BE2C (cell line): ENCODE data around the gene AKAP6.

Source experiments
- DNase-seq: peaks from one replicate; pipeline ENCODE4 v3.0.0-alpha.2; 2020
- H3K27me3 ChIP-seq: fragments of 250-450 bp; sonication (Bioruptor Pico); 2 replicates; pipeline ENCODE4 v1.5.1; 2020; ENCODE audit warnings: mild to moderate bottlenecking
- H3K36me3 ChIP-seq: fragments of 250-450 bp; sonication (Bioruptor Pico); 2 replicates; pipeline ENCODE4 v1.5.1; 2020; ENCODE audit warnings: mild to moderate bottlenecking
- H3K4me1 ChIP-seq: fragments of 250-450 bp; sonication (Bioruptor Pico); 2 replicates; pipeline ENCODE4 v1.5.1; 2020
- H3K4me3 ChIP-seq: 2 replicates; pipeline ENCODE4 v1.5.1; 2011; ENCODE audit warnings: low read depth, low read length
- H3K9me3 ChIP-seq: fragments of 250-450 bp; sonication (Bioruptor Pico); 2 replicates; pipeline ENCODE4 v1.5.1; 2020
- TF ChIP-seq, protein P1 (sequence below): IDR thresholded peaks from 2 replicates; pipeline ENCODE4 v1.5.1; 2012; ENCODE audit warnings: mild to moderate bottlenecking, low read depth, low read length

The AKAP6 gene

DNA sequence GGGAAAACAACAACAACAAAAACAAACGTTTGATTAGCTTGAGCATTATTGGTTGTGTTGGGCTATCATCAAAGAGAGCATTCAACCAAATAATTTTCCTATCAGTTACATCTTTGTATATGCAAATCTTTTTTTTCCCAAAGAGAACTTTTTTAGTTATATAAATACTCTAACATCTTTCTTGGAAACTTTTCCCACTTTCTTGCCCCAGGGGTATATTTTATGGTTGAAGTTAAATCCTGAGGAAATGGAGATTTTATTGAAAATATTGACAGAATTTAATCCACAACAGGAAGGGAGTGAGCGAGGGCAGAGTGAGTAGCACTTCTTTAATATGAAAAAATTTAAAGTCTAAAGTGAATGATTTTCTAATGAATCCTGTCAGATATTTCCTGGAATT lies 488.7 kb downstream of the AKAP6 start:
- TF ChIP-seq, protein P1, sequence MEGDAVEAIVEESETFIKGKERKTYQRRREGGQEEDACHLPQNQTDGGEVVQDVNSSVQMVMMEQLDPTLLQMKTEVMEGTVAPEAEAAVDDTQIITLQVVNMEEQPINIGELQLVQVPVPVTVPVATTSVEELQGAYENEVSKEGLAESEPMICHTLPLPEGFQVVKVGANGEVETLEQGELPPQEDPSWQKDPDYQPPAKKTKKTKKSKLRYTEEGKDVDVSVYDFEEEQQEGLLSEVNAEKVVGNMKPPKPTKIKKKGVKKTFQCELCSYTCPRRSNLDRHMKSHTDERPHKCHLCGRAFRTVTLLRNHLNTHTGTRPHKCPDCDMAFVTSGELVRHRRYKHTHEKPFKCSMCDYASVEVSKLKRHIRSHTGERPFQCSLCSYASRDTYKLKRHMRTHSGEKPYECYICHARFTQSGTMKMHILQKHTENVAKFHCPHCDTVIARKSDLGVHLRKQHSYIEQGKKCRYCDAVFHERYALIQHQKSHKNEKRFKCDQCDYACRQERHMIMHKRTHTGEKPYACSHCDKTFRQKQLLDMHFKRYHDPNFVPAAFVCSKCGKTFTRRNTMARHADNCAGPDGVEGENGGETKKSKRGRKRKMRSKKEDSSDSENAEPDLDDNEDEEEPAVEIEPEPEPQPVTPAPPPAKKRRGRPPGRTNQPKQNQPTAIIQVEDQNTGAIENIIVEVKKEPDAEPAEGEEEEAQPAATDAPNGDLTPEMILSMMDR, result no peak
- DNase-seq, result no peak
- no peaks in the 10 kb centered on the region for H3K36me3 ChIP-seq

DNA sequence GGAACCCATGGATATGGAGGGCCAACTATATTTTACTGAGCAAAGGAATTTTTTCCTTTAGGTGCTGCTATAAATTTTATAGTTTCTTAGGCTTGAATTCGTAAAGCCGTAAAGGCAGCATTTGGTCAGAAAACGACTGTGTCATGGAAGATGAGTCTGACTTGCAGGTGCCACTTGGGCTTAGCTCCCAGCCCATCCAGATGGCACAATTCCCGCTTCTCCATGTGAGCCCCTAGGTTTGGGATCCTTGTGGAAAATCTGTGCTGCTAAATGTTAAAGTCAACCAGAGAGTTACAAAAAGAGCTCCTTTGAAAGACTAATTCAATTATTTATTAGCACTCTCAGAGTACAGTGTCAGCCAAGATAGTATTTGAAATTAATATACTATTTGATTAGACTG lies 489.5 kb downstream of the AKAP6 start:
- DNase-seq, result no peak
- no peaks in the 10 kb centered on the region for H3K4me1 ChIP-seq
- TF ChIP-seq, protein P1, result no peak
- no peaks in the 10 kb centered on the region for H3K27me3 ChIP-seq
- H3K9me3 ChIP-seq, result no peaks in the 10 kb centered on the region
- H3K4me3 ChIP-seq, result no peak overlapping the region
- H3K36me3 ChIP-seq, result no peaks in the 10 kb centered on the region

More for the DNA sequence above, 488.7 kb downstream of the AKAP6 start:
- Histone ChIP-seq H3K9me3 (no peaks in the 10 kb centered on the region), H3K4me1 (no peaks in the 10 kb centered on the region), H3K4me3 (no peak overlapping the region), H3K27me3 (no peaks in the 10 kb centered on the region)

DNA sequence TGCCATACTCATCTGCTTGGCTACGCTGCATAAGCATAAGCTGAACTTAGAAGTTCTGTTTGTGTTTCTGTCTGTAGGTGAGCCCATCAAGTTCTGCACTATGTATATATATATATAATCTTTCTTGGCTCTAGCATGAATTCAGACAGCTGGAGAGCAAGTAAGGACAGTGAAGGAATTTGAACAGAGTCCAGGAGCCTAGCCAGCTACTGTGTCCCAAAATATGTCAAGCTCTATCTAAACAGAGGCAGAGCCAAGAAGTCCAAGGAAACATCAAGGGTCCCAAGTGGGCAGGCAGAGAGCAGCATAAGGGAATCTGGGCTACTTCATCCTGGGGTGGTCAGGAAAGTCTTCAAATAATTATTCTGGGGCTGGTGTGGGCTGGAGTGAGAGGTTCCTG lies 491.1 kb downstream of the AKAP6 start:
- no peak for DNase-seq
- Histone ChIP-seq H3K9me3 (no peaks in the 10 kb centered on the region), H3K4me3 (no peak overlapping the region), H3K27me3 (no peaks in the 10 kb centered on the region), H3K4me1 (no peaks in the 10 kb centered on the region), H3K36me3 (no peaks in the 10 kb centered on the region)
- TF ChIP-seq, protein P1, result no peak

DNA sequence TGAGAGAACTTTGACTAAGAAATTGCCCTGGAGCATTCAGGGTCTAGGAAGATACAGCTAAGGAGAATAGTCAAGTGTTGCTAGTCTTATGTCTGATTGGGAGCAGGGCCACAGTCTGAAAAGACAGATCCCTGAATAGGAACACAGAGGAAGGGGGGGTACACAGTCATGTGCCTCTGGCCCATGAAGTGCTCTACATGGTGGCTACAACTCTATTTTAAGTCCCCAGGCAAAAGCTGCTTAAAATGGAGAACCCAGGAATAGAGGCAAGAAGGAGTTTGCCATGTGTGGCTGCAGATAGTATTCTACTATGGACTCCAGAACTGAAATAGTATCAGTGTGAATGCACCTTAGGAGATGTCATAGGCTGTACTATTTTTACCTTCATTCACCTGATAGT lies 491.6 kb downstream of the AKAP6 start:
- Histone ChIP-seq H3K4me3 (no peak overlapping the region), H3K27me3 (no peaks in the 10 kb centered on the region), H3K9me3 (no peaks in the 10 kb centered on the region), H3K36me3 (no peaks in the 10 kb centered on the region), H3K4me1 (no peaks in the 10 kb centered on the region)
- TF ChIP-seq, protein P1, result no peak
- DNase-seq, result no peak

DNA sequence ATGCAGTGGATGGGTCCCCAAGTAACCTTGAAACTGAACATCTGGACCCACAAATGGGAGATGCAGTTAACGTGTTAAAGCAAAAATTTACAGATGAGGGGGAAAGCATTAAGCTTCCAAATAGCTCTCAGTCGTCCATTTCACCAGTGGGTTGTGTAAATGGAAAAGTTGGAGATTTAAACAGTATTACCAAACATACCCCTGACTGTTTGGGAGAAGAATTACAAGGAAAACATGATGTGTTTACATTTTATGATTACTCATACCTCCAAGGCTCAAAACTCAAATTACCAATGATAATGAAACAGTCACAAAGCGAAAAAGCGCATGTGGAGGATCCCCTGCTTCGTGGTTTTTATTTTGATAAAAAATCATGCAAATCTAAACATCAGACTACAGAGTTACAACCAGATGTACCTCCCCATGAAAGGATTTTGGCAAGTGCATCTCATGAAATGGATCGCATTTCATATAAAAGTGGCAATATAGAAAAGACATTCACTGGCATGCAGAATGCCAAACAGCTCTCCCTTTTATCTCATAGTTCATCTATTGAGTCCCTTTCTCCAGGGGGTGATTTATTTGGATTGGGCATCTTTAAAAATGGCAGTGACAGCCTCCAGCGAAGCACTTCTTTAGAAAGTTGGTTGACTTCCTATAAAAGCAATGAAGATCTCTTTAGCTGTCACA lies 493.0 kb downstream of the AKAP6 start:
- no peaks in the 10 kb centered on the region for H3K27me3 ChIP-seq
- no peaks in the 10 kb centered on the region for H3K9me3 ChIP-seq
- no peaks in the 10 kb centered on the region; the same call in 1 of the 2 replicates for H3K4me1 ChIP-seq
- TF ChIP-seq, protein P1, result no peak
- H3K36me3 ChIP-seq, result no peaks in the 10 kb centered on the region
- no peak for DNase-seq
- H3K4me3 ChIP-seq, result no peak overlapping the region

DNA sequence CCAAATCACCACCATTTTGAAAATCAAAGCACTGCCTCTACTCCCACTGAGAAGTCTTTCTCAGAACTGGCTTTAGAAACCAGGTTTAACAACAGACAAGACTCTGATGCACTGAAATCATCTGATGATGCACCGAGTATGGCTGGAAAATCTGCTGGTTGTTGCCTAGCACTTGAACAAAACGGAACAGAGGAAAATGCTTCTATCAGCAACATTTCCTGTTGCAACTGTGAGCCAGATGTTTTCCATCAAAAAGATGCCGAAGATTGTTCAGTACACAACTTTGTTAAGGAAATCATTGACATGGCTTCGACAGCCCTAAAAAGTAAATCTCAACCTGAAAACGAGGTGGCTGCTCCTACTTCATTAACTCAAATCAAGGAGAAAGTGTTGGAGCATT lies 494.6 kb downstream of the AKAP6 start:
- TF ChIP-seq, protein P1, result no peak
- H3K27me3 ChIP-seq, result no peaks in the 10 kb centered on the region; the same call in 1 of the 2 replicates
- H3K4me1 ChIP-seq, result no peaks in the 10 kb centered on the region; the same call in 1 of the 2 replicates
- H3K36me3 ChIP-seq, result no peaks in the 10 kb centered on the region
- DNase-seq, result no peak
- no peaks in the 10 kb centered on the region for H3K9me3 ChIP-seq
- H3K4me3 ChIP-seq, result no peak overlapping the region
